GM19452 (cell line): ENCODE data around the gene RNASE7.
"Not testable (repeated sequence)": the region's sequence is repeated elsewhere in the genome, so short reads cannot be mapped to it uniquely, and the experiment has no call there.

Source experiments
- ATAC-seq: cut with Tn5 transposase; IDR thresholded peaks from one replicate; pipeline ENCODE4 v1.9.1; 2021; ENCODE audit not compliant: unreplicated experiment

Gene RNASE7

DNA sequence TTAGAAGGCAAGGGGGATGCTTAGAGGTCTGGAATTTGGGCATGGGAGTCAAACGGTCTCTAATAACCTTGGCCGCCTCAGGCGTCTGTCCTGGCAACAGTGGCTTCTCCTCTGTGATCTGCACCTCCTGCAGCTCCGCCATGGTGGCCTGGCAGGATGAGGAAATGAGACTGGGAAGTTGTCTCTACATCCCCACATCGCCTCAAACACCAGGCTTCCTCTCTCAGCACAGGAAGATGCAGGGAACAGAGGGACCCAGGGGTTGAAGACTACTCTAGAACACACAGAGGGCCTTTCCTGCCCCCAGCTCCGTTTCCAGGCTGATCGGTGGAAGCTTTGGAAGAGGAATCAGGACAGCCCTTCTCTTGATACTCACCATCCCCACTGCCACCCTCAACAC is 19.0 kb upstream of the RNASE7 start:
- no peak for ATAC-seq

DNA sequence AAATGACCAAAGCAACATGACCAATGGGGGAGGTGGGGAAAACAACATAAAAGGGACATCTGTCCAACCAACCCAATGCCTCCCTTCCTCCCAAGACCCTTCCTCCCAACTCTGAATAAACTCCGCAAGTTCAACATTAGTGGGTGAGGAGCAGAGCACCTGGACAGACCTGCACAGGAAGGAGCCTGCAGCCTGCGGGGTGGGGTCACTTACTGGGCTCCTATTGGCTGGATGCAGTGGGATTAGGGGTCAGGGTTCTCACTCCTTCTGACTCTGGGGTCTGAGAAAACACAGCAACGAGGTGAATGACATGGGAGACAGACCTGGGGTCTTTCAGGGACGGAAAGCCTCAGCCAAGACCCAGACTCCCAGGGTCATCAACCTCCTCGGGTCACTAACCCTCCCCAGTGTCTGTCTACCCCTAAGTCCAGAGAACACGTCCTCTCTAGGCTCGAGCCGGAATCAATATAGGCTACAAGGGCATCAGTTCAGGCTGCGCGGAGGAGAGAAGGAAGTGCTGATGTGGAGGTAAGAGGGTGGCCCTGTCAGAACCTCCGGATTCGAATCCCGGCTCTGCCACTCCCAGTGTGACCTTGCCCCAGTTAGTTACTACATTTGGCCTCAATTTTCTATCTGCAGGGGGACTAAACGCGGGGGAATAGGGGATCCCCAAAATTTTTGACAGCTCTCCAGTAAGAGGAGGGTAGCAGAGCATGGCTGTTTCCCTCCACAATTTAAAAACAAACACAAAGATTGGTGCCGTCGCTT is 18.2 kb upstream of the RNASE7 start:
- ATAC-seq, result no peak

GRCh38 chr14:21024585-21025370 is 17.4 kb upstream of the RNASE7 start, which contains the start of gene NDRG2:
NDRG2 (minus strand) TSS chr14:21025061; CDS start chr14:21023315, 1,746 bp downstream.
- no peak for ATAC-seq

DNA sequence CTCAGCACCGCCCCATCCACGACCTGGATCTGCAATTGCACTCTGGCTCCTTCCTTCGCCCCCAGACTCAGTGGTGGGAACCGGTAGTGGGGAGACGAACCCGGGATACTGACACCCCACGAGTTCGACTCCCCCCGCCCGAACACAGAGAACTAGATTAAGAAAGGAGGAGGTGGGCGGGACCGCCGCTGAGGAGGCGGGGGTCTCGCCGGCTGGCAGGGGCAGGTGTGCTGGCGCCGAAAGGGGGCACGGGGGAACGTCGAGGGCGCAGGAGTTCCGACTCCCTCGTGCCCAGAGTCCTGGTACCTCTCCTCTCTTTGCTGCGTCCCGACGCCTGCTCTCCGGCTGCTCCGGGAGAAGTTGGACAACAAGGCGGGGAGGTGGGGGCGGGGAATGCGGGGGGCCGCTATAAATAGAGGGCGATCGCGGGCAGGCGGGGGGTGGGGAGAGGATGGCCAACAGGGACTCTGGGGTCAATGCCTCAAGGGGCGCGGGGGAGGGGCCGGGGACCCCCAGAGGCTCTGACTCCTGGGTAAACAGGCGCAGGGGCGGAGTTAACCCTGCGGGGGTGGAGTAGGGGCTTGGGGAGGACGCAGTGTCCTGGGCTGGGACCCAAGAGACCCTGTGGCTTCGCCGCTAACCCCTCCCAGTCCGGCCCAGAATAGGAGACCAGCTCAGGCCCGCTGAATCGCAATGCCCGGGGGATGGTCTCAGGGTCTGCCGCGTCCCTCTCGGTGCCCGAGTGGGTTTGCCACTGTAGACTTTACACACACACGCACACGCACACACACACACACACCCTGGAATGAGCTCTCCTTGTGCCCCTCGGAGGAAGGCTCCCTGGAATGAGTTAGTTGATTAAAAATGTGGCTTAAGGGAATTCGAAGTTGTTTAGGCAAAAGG is 16.5 kb upstream of the RNASE7 start:
- no peak for ATAC-seq

- no peak for ATAC-seq
These were observed 15.7 kb upstream of the RNASE7 start for GRCh38 chr14:21026274-21026987.

GRCh38 chr14:21026988-21027315 is 15.2 kb upstream of the RNASE7 start:
- no peak for ATAC-seq

DNA sequence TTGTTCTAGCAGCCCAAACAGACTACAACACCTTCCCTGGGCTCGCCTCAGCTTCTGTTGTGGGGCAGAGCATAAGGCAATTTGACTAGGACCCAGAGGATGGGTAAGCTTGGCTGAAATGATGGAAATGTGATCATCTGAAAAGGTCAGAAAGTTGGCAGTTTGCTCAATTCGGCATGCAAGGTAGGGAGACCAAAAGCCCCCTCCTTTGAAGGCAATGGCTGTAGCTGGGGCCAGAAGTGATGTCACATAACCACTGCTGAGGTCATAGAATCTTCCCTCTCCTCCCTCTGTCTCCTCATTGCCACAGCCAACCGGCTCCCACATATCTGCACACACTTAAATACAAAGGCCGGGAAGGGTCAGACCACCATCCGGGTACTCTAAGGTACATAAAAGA is 12.2 kb upstream of the RNASE7 start, which contains the start of gene TPPP2:
Gene TPPP2, plus strand, starts transcription at position 301 of the 400 bp plus-strand sequence. CDS start 365 bp downstream, outside the sequence.
- no peak for ATAC-seq

DNA sequence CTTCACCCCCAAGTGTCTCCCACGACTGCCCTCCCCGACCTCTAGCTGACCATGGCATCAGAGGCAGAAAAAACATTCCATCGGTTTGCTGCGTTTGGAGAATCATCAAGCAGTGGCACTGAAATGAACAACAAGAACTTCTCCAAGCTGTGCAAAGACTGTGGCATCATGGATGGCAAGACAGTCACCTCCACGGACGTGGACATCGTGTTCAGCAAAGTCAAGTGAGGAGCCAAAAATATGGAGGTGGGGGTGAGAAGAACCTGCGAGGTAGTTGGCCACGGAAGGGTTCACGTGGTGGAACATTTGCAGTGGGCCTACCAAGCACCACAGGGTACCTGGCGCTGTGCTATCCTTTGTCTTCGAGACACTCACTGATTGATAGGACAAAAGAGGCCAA is 11.6 kb upstream of the RNASE7 start:
- no peak for ATAC-seq

- ATAC-seq, result no peak
These were observed 9.6 kb upstream of the RNASE7 start for GRCh38 chr14:21032326-21033132.

- no peak for ATAC-seq
These were observed 8.9 kb upstream of the RNASE7 start for GRCh38 chr14:21033133-21033698.

- ATAC-seq, result no peak
These were observed 7.5 kb upstream of the RNASE7 start, which contains the start of gene RNASE13 for GRCh38 chr14:21034707-21035106. RNASE13 (minus strand) TSS chr14:21034807; CDS start chr14:21034288, 519 bp downstream.

GRCh38 chr14:21036751-21037150 is 5.4 kb upstream of the RNASE7 start:
- no peak for ATAC-seq

- no peak for ATAC-seq
These were observed 5.0 kb upstream of the RNASE7 start for GRCh38 chr14:21037156-21037555.

- ATAC-seq, result no peak
These were observed 3.4 kb upstream of the RNASE7 start for GRCh38 chr14:21038441-21039422.

DNA sequence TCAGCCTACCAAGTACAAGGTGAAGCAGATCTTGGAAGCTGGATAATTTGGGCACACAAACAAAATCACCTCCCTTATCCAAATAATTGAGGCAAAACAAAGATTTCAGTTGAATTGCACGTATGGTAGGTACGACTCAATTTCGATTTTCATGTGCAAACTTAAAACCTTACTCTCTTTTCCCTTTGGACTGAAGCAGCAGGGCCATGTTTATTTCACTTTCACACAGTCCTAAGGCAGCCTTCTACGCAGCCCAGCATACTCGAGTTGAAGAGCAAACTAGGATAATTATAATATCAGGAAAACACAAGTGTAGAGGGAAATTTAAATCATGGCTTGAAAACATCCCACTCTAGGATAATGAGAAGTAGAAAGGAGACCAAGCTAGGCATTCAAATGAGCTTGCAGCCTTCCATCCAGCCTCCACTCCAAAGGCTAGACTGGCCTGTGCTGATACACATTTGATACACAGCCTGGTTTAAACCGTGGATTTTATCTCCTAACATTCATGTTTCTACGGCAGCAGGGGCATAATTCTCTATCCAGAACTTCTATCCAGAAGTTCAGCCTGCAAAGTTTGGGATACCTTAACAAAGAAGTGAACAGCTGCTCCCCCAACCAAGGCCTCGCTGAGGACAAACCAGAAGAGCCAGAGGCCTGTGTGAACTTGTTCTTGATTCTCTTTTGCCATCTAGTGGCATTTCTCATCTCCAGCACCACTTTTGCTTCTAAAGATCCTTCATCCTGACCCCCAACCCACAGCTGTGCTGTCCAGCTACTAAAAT is 2.4 kb upstream of the RNASE7 start:
- ATAC-seq, result no peak

DNA sequence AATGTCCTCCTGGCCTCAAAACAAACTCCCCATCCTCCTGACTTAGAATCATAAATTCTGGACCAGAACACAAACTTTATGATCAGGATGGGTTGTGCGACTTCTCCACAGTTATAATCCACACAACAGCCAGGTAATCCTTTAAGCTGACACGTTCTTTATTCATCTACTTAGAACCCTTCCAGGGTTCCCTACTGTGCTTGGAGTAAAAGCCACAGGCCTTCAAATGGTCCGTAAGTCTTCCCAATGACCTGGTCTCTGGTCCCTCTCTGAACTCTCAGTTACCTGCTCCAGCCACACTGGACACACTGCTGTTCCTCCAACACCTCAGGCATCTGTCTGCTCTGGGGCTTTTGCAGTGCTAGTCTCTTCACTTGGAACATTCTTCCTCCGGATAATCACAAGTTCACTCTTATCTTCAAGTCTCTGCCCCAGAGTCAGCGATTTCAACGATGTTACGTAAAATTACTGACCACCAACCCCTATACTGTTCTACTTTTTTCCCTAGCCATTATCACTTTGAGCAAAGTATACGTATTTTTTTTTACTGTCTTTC is 1.7 kb upstream of the RNASE7 start:
- no peak for ATAC-seq

GRCh38 chr14:21040941-21041340 is 1.2 kb upstream of the RNASE7 start:
- not testable (repeated sequence) for ATAC-seq
